Gastroesophageal sphincter (tissue), 4 donors: ENCODE measurements around the gene HHAT. TPM values are rescaled to one million over a fixed set of nuclear protein-coding genes. Genes with fewer than 3 reads are reported as not detected.

Source experiments
- ATAC-seq: fragments of 150-250 bp; one replicate; pipeline ENCODE4 v1.9.1; 2016; ENCODE audit warnings: mild to moderate bottlenecking, moderate library complexity
- H3K27ac ChIP-seq, 4 donors: fragments of 200-600 bp; sonication (generic) in 3 of 4; 1 replicate in 3 of 4; 2 replicates in 1 of 4; pipeline ENCODE4 v1.5.1; 2016 to 2019
- H3K27me3 ChIP-seq: fragments of 200-600 bp; sonication (generic); one replicate; pipeline ENCODE4 v1.5.1; 2019
- H3K36me3 ChIP-seq, 2 donors: fragments of 200-600 bp; sonication (generic); one replicate each; pipeline ENCODE4 v1.5.1; 2019; ENCODE audit warnings: control low read depth in 1 of 2
- H3K4me1 ChIP-seq, 3 donors: fragments of 200-600 bp; sonication (generic); 1 replicate in 2 of 3; 2 replicates in 1 of 3; pipeline ENCODE4 v1.5.1; 2016 to 2019; ENCODE audit warnings: control low read depth in 2 of 3
- H3K4me3 ChIP-seq, 2 donors: fragments of 200-600 bp; sonication (generic); one replicate each; pipeline ENCODE4 v1.5.1; 2019; ENCODE audit warnings: mild to moderate bottlenecking in 1 of 2, moderate library complexity in 1 of 2
- H3K9me3 ChIP-seq, 3 donors: fragments of 200-600 bp; sonication (generic); one replicate each; pipeline ENCODE4 v1.5.1; 2017 to 2019; ENCODE audit warnings: control low read depth in 2 of 3
- CTCF ChIP-seq, 4 experiments: fragments of 200-600 bp in 2 of 4; fragments of 450-650 bp in 2 of 4; sonication (generic) in 1 of 4; IDR thresholded peaks; one replicate each; pipeline ENCODE4 v1.5.1; 2017 to 2019; ENCODE audit warnings: antibody characterized with exemption in 4 of 4, mild to moderate bottlenecking in 2 of 4, moderate library complexity in 2 of 4
- EP300 ChIP-seq: sonication (generic); formaldehyde crosslinking; IDR thresholded peaks from one replicate; pipeline ENCODE4 v1.6.1; 2017; ENCODE audit warnings: antibody characterized with exemption, mild to moderate bottlenecking
- POLR2A ChIP-seq, 2 donors: fragments of 450-650 bp; IDR thresholded peaks; one replicate each; pipeline ENCODE4 v1.6.1; 2017; ENCODE audit warnings: antibody characterized with exemption in 2 of 2, mild to moderate bottlenecking in 2 of 2, moderate library complexity in 1 of 2
- POLR2AphosphoS5 ChIP-seq: sonication (generic); formaldehyde crosslinking; IDR thresholded peaks from one replicate; pipeline ENCODE4 v1.6.1; 2017; ENCODE audit warnings: antibody characterized with exemption
- WGBS, 2 donors: methylation state at CpG; one replicate each; pipeline ENCODE4 v1.1.5; 2018; ENCODE audit warnings: low coverage in 1 of 2; 5-methylcytosine and 5-hydroxymethylcytosine counted together
- total RNA-seq, 4 donors: library from RNA; depleted of rRNA; stranded (reverse); fragments of >200 nt; gene quantifications; one replicate each; pipeline ENCODE4 v1.1.0, GENCODE V29; 2016

HHAT gene
- total RNA-seq, 4 donors from 2014 or later: 1.2 to 2.4 (median 1.9) TPM

DNA sequence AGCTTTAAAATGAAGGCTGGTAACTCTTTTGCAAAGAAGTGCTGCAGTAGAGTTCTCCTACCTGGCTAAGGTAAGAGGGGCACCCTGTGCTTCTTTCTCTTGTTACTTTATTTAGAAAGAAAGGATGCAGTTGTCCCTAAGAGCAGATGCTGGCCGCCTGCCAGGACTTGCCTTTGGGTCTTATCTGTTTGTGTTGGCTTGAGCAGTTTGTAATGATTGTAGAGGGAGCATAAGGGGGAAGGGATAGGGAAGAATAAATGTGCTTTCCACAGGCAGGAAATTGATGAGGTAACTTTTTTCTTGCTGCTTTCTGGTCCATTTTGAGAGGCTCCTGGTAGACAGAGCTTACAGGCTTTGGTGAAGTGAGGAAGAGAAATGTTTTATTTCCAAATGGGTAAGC lies 229.6 kb downstream of the HHAT start:
- Histone ChIP-seq H3K9me3 (no peaks in the 10 kb centered on the region), H3K4me3 (no peak overlapping the region), H3K4me1 (no peaks in the 10 kb centered on the region), H3K36me3 (no peaks in the 10 kb centered on the region), H3K27ac (no peak overlapping the region), H3K27me3 (no peaks in the 10 kb centered on the region)
- ATAC-seq: no peak
- WGBS, 2 donors: 13 to 14% methylated on average over 1 of the region's 1 CpG
- TF ChIP-seq EP300 (no peak), POLR2AphosphoS5 (no peak), CTCF (IDR thresholded peaks at IDR 0.05) (no peak), POLR2A (IDR thresholded peaks at IDR 0.05) (no peak)

GRCh38 chr1:210565306-210565705 lies 236.6 kb downstream of the HHAT start:
- no peak overlapping the region for H3K27ac ChIP-seq
- 50 to 66% methylated on average over 1 to 2 of the region's 2 CpGs for WGBS, 2 donors
- H3K36me3 ChIP-seq: no peaks in the 10 kb centered on the region
- TF ChIP-seq EP300 (no peak), POLR2A (IDR thresholded peaks at IDR 0.05) (no peak), CTCF (IDR thresholded peaks at IDR 0.05) (no peak), POLR2AphosphoS5 (no peak)
- H3K27me3 ChIP-seq: no peaks in the 10 kb centered on the region
- no peak overlapping the region for H3K4me3 ChIP-seq
- no peak for ATAC-seq
- no peaks in the 10 kb centered on the region for H3K9me3 ChIP-seq
- no peaks in the 10 kb centered on the region for H3K4me1 ChIP-seq

DNA sequence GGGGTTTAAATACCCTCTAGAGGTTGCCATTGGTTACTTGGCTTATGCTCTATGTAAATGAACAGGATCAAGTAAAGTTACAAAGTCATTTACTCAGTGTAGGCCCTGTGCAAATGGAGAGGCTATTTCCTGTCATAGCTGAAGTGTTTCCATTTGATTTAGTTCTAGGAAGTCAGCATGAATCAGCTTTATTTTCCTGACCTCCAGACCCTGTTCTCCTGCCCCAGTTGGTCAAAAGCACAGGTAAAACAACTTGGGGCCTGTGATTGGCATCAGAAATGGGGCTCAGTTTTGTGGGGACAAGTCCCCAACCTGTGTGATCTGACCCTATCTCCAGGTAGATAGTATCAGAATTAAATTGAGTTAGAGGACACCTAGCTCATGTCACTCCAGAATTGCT lies 239.9 kb downstream of the HHAT start:
- H3K27ac ChIP-seq: no peak overlapping the region
- TF ChIP-seq CTCF (IDR thresholded peaks at IDR 0.05) (no peak), POLR2AphosphoS5 (no peak), POLR2A (IDR thresholded peaks at IDR 0.05) (no peak), EP300 (no peak)
- no peak overlapping the region for H3K4me3 ChIP-seq
- no peak for ATAC-seq
- no peaks in the 10 kb centered on the region for H3K36me3 ChIP-seq
- H3K27me3 ChIP-seq: no peaks in the 10 kb centered on the region
- H3K9me3 ChIP-seq: no peaks in the 10 kb centered on the region
- no peaks in the 10 kb centered on the region for H3K4me1 ChIP-seq

DNA sequence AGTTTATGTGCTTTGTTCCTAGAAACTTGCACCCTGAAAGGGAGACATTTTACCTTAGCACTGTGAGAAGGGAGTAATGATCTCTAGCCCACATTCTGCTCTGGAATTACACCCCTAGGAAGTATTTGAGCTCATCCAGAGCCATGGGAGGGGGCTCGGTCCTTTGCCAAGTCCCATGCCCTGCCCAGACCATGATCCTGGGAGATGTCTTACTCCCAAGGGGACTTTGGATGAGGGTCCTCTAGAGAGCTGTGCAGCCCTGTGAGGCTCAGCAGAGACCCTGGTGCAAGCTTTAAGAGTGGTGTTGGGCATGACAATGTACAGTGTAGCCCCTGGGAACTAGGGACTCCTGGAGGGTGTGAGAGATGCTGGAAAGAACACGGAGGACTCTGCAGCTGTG lies 241.4 kb downstream of the HHAT start:
- no peaks in the 10 kb centered on the region for H3K36me3 ChIP-seq
- TF ChIP-seq EP300: no peak
- no peak for TF ChIP-seq POLR2A (IDR thresholded peaks at IDR 0.05)
- no peak for TF ChIP-seq POLR2AphosphoS5
- no peak for TF ChIP-seq CTCF (IDR thresholded peaks at IDR 0.05)
- WGBS, 2 donors: 71 to 80% methylated on average over 1 to 2 of the region's 2 CpGs
- H3K27ac ChIP-seq: no peak overlapping the region
- H3K9me3 ChIP-seq: no peaks in the 10 kb centered on the region
- no peak overlapping the region for H3K4me3 ChIP-seq
- no peaks in the 10 kb centered on the region for H3K27me3 ChIP-seq
- no peak for ATAC-seq
- H3K4me1 ChIP-seq: no peaks in the 10 kb centered on the region

DNA sequence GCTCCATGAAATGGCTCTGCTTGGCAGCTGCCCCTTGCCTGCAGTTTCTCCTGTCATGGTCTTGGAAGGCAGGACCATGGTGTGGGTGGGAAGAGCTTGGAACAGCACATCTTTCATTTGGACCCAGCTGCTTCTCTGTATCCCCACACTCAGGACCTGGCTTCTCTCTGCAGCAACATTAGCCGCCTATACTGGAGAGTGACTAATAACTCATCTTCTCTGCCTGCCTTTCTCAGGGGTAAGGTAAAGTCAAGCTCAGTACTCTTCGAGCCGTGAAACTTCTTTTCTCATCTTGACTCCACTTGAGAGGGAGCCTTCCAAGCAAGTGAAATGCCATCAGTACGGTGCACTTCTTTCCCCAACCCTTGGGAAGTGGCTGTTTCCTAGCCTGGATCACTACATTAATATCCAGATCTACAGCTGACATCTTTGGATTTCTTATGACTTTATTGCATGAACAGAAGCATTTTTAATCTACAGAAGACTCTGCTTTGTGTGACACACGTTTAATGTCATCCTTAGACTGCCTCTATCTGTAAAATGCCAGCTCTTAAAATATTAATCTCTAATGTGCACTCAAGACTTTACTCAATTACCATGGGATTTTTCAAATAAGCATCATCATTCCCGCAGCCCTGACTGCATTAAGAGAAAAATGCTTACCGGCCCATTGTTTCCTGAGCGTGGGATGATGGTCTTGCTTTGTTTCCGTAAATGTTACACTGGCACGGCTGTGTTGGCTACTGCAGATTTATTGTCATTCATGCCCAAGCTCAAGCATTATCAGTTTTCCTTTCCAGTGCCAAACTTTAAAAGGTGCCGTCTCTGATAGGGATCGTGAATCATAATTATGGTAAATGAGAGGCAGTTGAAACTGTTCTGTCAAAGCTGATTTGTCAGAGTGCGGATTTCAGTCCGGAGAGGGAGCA lies 242.9 kb downstream of the HHAT start:
- Histone ChIP-seq H3K36me3 (no peaks in the 10 kb centered on the region), H3K9me3 (peaks cover 0 to 3% (median 0%) of the 10 kb centered on the region in 3 donors), H3K27ac (no peak overlapping the region), H3K4me3 (no peak overlapping the region), H3K27me3 (no peaks in the 10 kb centered on the region), H3K4me1 (no peaks in the 10 kb centered on the region)
- no peak for TF ChIP-seq POLR2AphosphoS5
- no peak for TF ChIP-seq CTCF (IDR thresholded peaks at IDR 0.05)
- TF ChIP-seq POLR2A (IDR thresholded peaks at IDR 0.05): no peak
- no peak for TF ChIP-seq EP300
- 79 to 85% methylated on average over 12 to 14 of the region's 14 CpGs for WGBS, 2 donors
- no peak for ATAC-seq
